Osteoblast (primary cell): ENCODE data around the gene EEA1. TPM values are rescaled to one million over a fixed set of nuclear protein-coding genes. Genes with fewer than 3 reads are reported as not detected.

Source experiments
- DNase-seq: peaks from one replicate; pipeline ENCODE4 v3.0.0; 2011; ENCODE audit warnings: low spot score, mixed read lengths; ENCODE audit not compliant: insufficient read length; ENCODE audit errors: missing footprints
- H2AFZ ChIP-seq: 2 replicates; pipeline ENCODE4 v1.6.0; 2011; ENCODE audit warnings: mild to moderate bottlenecking, low read length
- H3K27ac ChIP-seq: 2 replicates; pipeline ENCODE4 v1.5.1; 2011; ENCODE audit warnings: mild to moderate bottlenecking, low read depth, low read length, moderate library complexity
- H3K27me3 ChIP-seq: 2 replicates; pipeline ENCODE4 v1.6.0; 2012; ENCODE audit warnings: mild to moderate bottlenecking, control low read depth, inconsistent platforms, low read length, moderate library complexity; ENCODE audit not compliant: insufficient read depth
- H3K36me3 ChIP-seq: 2 replicates; pipeline ENCODE4 v1.5.1; 2011; ENCODE audit warnings: mild to moderate bottlenecking, low read length, control low read depth, moderate library complexity; ENCODE audit not compliant: insufficient read depth
- H3K4me1 ChIP-seq: 2 replicates; pipeline ENCODE4 v1.5.1; 2011; ENCODE audit warnings: mild to moderate bottlenecking, low read length, control low read depth, moderate library complexity; ENCODE audit not compliant: insufficient read depth
- H3K4me2 ChIP-seq: 2 replicates; pipeline ENCODE4 v1.6.0; 2011; ENCODE audit warnings: mild to moderate bottlenecking, low read length; ENCODE audit not compliant: insufficient read depth
- H3K4me3 ChIP-seq: fragments of 200-600 bp; sonication (generic); 3 replicates; pipeline ENCODE4 v1.5.1; 2012; ENCODE audit warnings: mild to moderate bottlenecking, low read length, inconsistent platforms; ENCODE audit not compliant: insufficient read depth
- H3K79me2 ChIP-seq: 2 replicates; pipeline ENCODE4 v1.6.0; 2012; ENCODE audit warnings: mild to moderate bottlenecking, low read length, control low read depth, inconsistent platforms; ENCODE audit not compliant: insufficient read depth
- H3K9me3 ChIP-seq: 2 replicates; pipeline ENCODE4 v1.5.1; 2011; ENCODE audit warnings: low read depth, low read length, control low read depth
- H4K20me1 ChIP-seq: 2 replicates; pipeline ENCODE4 v1.6.0; 2012; ENCODE audit warnings: mild to moderate bottlenecking, low read length, control low read depth; ENCODE audit not compliant: insufficient read depth
- CTCF ChIP-seq: IDR thresholded peaks from 2 replicates; pipeline ENCODE4 v1.5.1; 2011; ENCODE audit warnings: mild to moderate bottlenecking, low read depth, low read length, moderate library complexity; ENCODE audit errors: extremely low read depth
- total RNA-seq: library from RNA; depleted of rRNA; stranded (reverse); fragments of >200 nt; gene quantifications from 2 replicates; pipeline ENCODE4 v1.2.3, GENCODE V29; 2012

The EEA1 gene
- total RNA-seq, 1 donor: 32.9 TPM

GRCh38 chr12:92847368-92847767, 81.7 kb downstream of the EEA1 start:
- no peak for TF ChIP-seq CTCF
- H3K4me2 ChIP-seq: no peak overlapping the region

DNA sequence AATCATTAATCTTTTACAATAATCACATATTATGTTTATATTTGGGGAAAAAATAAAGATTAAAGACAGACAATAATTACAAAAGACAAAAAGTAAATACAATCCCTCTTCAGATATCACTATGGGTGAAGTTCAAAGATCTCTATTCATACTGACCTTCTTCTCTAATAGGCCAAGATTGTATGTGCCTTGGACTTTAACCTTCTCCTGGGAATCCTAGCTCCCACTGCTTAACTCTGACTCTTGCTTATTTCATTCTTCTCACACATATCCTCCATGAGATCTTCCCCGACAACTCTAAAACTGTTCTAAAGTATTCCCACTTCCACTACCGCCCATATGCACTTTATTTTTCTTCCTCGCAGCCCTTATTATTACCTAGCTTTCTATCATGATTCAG, 83.8 kb downstream of the EEA1 start:
- Histone ChIP-seq H3K79me2 (no peaks in the 10 kb centered on the region), H3K4me1 (no peaks in the 10 kb centered on the region), H4K20me1 (no peaks in the 10 kb centered on the region), H2AFZ (no peak overlapping the region), H3K27ac (no peak overlapping the region), H3K27me3 (no peaks in the 10 kb centered on the region), H3K36me3 (peaks cover 15% of the 10 kb centered on the region), H3K4me3 (no peak overlapping the region), H3K9me3 (no peaks in the 10 kb centered on the region), H3K4me2 (no peak overlapping the region)
- TF ChIP-seq CTCF: no peak
- DNase-seq: no peak

More at GRCh38 chr12:92847368-92847767, 81.7 kb downstream of the EEA1 start:
- H3K27ac ChIP-seq: no peak overlapping the region
- H4K20me1 ChIP-seq: no peaks in the 10 kb centered on the region
- no peaks in the 10 kb centered on the region for H3K4me1 ChIP-seq
- no peaks in the 10 kb centered on the region for H3K9me3 ChIP-seq
- no peak overlapping the region for H2AFZ ChIP-seq
- H3K27me3 ChIP-seq: no peaks in the 10 kb centered on the region
- H3K36me3 ChIP-seq: peaks cover 21% of the 10 kb centered on the region
- no peak overlapping the region for H3K4me3 ChIP-seq
- DNase-seq: no peak
- no peaks in the 10 kb centered on the region for H3K79me2 ChIP-seq

GRCh38 chr12:92844151-92844763, 84.8 kb downstream of the EEA1 start:
- H3K4me2 ChIP-seq: no peak overlapping the region
- no peaks in the 10 kb centered on the region for H3K9me3 ChIP-seq
- H3K36me3 ChIP-seq: peaks cover 15% of the 10 kb centered on the region
- no peak for TF ChIP-seq CTCF
- no peak overlapping the region for H2AFZ ChIP-seq
- peaks cover 4% of the 10 kb centered on the region for H3K4me1 ChIP-seq
- H3K79me2 ChIP-seq: no peaks in the 10 kb centered on the region
- no peaks in the 10 kb centered on the region for H4K20me1 ChIP-seq
- no peak overlapping the region for H3K4me3 ChIP-seq
- no peak overlapping the region for H3K27ac ChIP-seq
- H3K27me3 ChIP-seq: no peaks in the 10 kb centered on the region
- DNase-seq: no peak

DNA sequence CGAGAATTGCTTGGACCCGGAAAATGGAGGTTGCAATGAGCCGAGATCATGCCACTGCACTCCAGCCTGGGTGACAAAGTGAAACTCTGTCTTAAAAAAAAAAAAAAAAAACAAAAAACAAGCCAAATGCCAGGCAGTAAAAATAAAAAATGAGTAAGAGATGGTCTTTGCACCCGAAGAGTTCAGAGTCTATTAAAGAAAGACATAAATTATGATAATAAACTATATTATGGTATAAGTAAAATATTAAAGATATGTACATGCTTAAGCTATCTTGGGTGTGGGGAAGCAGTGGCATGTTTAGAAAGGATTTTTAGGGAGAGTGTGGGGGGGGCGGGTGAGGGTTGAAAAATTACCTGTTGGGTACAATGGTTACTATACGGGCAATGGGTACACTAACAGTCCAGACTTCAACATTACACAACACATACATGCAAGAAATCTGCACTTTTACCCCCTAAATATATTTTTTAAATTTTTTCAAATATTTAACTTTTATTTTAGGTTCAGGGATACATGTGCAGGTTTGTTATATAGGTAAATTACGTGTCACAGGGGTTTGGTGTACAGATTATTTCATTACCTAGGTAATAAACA, 99.3 kb downstream of the EEA1 start:
- Histone ChIP-seq H4K20me1 (no peaks in the 10 kb centered on the region), H3K4me2 (no peak overlapping the region), H3K27ac (no peak overlapping the region), H2AFZ (no peak overlapping the region), H3K9me3 (no peaks in the 10 kb centered on the region), H3K79me2 (peaks cover 6% of the 10 kb centered on the region), H3K4me1 (no peaks in the 10 kb centered on the region), H3K27me3 (no peaks in the 10 kb centered on the region), H3K36me3 (peaks cover 32% of the 10 kb centered on the region), H3K4me3 (no peak overlapping the region)
- TF ChIP-seq CTCF: no peak
- no peak for DNase-seq
